RPMI7951 (cell line): ENCODE data around the gene PPARD. TPM values are rescaled to one million over a fixed set of nuclear protein-coding genes. Genes with fewer than 3 reads are reported as not detected.
"Not testable (repeated sequence)": the region's sequence is repeated elsewhere in the genome, so short reads cannot be mapped to it uniquely, and the experiment has no call there.

Source experiments
- DNase-seq: peaks from one replicate; pipeline ENCODE4 v3.0.0-alpha.2; 2012; ENCODE audit warnings: low read depth
- total RNA-seq: library from RNA; depleted of rRNA; stranded (reverse); fragments of >200 nt; shearing (Covaris generic); gene quantifications from 2 replicates; pipeline ENCODE4 v1.2.3, GENCODE V29; 2014

Gene PPARD
- total RNA-seq, 1 experiment from 2014 or later = 9.0 TPM

DNA sequence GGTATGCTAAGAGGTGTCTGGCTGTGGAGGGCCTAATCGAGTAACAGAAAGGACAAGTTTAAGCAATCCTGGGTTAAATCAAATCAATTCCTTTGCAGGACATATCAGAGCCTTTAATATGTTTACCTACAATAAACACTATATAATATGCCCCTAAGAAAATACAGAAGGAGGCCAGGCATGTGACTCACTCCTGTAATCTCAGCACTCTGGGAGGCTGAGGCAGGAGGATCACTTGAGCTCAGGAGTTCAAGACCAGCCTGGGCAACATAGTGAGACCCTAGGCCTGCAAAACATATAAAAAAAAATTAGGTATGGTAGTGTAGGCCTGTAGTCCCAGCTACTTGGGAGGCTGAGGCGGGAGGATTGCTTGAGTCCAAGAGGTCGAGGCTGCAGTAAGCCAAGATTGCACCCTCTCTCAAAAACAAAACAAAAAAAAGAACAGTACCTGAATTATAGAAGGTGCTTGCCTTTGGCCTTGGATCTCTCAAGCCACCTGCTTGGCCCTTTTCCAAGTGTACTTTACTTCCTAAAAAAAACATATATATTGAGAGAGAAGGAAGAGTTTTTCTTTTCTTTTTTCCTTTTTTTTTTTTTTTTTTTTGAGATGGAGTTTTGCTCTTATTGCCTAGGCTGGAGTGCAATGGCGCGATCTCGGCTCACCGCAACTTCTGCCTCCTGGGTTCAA is 96.2 kb downstream of the PPARD start:
- DNase-seq = not testable (repeated sequence)

DNA sequence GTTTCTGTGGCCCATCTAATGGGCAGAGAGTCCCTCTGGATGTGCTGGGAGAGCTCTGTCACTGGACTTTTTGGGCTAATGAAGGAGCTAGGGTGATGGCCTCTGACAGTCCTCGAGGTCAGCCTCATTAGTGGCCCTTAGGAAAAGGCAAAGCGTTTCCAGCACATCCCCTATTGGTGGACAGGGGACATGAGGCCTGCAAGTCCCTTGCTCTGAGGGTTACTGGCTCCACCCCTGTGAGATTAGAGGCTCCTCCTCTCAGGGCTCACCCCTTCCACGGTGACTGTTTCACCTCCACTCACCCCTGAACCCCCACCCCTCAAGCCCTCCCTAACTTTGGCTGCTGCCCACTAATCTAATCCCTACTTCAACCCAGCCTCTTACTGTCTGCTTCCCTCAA is 97.0 kb downstream of the PPARD start:
- no peak for DNase-seq

DNA sequence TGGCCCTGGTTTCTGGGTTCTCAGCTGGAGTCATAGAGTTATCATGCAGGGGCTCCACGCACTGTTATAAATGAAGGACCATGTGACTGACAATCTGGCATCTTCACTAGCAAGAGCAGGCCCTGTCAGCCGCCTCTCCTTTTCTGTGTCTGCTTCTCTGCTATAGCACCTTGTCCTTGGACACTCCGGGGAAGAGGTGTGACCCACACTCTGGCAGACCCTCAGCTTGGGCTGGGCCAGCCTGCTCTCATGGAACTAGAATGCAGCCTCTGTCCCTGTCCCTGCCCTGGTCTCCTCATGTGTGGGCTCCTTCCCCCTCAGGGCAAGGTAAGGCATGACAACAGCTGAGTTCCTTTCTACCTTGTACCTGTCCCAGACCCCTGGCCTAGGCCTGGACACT is 98.8 kb downstream of the PPARD start:
- DNase-seq = no peak

DNA sequence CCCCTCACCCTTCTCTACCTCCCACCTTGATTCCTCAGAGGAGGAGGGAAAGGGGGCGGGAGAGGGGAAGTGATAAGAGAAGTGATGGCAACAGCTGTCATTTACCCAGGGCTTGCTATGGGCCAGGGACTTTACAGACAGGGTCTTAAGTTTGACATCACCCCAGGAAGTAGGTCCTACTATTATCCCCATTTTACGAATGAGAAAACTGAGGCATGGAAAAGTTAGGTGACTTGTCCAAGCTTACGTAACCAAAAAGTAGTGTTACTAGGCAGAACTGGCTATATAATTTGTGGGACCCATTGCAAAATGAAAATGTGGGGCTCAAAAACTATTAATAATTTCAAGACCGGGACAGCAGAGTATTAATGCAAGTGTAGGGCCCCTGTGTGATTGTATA is 99.3 kb downstream of the PPARD start:
- no peak for DNase-seq

DNA sequence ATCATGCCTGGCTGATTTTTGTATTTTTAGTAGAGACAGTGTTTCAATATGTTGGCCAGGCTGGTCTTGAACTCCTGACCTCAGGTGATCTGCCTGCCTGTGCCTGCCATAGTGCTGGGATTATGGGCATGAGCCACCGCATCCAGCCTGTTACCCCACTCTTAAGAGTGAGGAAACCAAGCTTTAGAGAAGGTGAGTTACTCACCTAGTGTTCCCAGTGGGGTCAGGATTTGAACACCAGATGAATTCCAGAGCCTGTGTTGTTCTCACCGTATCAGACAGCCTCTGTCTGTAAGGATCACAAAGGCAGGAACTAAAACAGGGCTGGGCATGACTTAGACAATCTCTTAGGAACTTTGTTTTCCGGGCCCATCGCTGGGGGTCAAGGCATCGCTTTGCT is 100.3 kb downstream of the PPARD start:
- no peak for DNase-seq

DNA sequence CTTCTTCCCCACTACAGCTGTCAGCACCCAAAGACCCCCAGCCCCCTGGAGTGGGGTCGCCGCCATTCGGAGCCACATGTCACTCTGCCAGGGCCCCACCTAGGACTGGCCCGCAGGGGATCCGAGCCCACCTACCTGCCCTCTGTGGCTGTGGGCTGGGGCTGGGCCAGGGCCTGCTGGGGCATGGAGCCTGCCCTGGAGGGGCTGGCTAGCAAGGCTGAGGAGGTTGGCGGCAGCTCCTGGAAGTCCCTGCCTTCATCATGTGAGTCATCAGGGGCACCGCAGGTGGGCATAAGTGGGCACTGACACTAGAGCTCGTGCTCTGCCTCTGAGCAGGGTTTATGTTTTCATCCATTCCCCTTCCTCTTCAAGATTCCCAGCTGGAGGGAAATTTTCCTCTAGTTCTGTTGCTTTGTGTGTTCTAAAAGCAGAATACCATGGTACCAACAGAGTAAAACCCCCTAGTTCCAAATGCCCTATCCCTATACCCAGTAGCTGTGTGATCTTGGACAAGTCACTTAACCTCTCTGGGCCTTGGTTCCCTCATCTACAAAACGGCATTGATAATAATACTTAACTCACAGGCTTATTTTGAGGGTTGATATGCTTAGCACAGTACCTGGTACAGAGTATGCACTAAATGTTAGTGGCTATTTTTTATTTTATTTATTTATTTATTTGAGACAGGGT is 101.1 kb downstream of the PPARD start:
- no peak for DNase-seq

DNA sequence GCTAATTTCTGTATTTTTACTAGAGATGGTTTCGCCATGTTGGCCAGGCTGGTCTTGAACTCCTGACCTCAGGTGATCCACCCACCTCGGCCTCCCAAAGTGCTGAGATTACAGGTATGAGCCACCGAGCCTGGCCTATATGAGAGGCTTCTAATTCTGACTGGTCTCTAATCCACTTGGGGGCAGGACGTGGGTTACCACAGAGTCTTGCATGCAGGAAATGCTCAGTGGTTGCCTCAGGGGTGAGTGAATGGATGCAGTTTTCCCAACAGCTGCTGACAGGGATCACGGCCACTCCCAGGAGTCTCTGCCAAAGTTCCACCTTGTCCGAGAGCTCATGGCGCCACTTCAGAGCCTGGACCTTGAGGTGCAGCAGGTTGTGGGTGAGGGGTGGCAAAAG is 103.3 kb downstream of the PPARD start:
- DNase-seq = peak; percentile 56

DNA sequence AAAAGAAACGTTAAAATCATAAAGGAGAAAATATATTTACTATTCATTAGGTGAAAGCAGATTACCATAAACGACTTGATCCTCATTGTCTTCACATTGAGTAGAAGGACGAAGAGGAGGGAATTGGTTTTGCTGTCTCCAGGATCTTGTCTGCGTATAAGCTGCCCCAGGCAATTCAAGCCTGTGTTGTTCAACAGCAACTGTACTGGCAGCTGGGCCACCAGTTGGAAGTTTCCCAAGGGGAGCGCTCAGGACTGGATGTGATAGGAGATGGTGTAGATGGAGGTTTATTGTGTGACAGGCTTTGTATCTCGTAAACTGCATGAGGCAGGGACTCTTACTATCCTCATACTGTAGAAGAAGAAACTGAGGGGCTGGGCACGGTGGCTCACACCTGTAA is 105.8 kb downstream of the PPARD start:
- DNase-seq = peak; percentile 64

DNA sequence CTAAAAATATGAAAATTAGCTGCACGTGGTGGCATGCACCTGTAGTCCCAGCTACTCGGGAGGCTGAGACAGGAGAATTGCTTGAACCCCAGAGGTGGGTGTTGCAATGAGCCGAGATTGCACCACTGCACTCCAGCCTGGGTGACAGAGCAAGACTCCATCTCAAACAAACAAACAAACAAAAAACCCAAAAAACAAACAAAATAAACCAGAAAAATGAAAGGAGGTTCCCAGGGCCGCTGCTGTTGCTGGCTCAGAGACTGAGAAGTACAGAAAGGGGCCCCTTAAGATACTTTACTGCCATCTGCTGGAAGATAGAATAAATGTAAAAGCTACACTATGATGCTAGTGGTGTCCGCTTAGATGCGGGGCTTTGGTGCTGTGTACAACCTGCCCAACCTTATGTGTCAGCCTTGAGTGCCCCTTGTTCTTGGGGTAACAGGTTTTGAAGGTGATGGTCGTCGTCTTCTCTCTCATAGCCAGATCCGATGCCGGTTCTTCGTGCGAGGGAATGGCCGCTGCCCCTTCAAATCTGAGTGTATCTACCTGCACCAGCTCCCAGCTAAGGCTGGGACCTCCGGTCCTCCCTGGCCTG is 107.0 kb downstream of the PPARD start:
- peak; percentile 72 for DNase-seq

DNA sequence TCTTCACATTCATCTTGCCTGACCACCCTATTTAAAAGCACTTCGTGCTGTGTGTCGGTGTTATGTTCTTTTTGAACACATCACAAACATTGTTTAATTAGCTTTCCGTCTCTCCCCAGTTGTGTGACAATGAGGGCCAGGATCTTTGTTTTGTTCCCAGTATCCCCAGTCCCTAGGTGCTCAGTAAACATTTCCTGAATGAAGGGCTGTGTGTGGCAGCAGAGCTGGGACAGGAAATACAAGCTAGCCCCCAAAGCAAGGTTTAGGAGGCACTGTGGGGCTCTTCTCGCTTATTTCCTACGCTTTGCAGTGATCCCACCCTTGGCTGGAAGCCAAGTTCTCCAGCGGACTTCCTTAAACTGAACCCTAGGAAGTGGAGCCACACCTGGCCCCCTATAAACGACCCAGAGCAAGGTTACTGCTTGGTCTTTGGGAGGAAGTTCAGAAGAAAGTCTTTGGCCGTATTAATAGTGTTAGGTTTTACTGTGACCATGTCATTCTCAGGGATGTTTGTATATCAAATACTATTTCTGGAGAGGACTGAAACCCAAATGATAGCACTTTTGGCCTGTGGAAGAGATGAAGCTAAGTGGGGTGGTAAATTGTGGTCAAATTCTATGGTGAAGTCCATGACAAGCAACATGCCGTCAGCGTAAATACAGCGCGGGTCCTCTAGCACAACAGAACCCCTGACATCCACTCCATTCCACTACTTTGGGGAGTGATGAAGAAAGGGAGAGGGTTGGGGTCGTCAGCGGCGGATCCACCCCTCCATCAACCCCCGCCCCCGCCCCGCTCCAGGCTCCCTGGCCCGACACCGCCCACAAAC is 109.2 kb downstream of the PPARD start:
- DNase-seq = no peak

DNA sequence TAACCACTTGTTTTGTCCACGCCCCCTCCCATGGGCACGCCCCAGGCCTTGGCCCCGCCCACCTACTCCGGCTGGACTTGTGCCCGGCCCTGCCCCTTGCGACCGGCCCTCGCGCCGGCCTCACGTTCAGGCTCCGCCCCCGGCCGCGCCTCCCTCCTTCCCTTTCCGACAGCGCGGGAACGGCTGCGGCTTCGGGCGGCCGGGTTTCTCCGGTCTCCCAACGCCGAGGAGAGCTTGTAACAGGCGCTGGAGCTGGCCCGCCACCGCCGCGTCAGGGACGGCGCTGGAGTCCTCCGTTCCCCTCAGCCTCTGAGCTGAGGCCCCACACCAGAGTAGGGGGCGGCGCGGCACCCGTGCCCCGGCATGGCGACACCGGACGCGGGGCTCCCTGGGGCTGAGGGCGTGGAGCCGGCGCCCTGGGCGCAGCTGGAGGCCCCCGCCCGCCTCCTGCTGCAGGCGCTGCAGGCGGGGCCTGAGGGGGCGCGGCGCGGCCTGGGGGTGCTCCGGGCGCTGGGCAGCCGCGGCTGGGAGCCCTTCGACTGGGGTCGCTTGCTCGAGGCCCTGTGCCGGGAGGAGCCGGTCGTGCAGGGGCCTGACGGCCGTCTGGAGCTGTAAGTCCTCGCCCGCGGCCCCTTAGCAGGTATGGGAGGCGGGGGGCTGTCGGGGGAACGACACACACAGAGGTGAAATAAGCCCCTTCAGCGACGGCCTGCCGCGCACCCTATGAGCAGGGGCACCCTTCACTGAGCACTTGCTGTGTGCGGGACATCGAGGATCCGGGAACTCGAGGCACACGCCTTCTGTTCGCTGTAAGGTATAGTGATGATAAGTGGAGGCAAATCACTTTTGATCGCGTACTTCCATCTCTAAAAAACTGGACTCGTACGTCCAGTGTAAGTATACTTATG is 110.1 kb downstream of the PPARD start, which contains the start of gene FANCE:
TSS of gene FANCE (plus strand) at position 156 of the 908 bp plus-strand sequence. CDS start at position 364, 208 bp downstream.
- peak; percentile 86 for DNase-seq

DNA sequence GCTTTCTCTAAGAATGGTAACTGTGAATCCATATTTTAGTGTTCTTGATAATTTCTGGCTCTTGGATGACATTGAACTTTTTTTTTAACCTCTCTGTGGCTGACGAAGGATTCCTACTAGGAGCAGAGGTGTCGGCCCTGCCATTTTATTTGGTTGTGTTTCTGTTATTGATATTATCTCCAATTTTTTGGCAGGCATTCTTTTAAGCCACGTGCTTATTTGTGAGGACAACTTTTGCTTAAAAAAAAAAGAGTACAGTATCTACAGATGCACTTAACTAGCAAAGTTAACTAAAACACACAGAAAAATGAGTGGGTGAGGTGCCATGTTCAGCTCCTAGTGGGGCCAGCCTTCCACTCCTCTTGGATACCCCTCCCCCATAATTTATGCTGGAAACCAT is 110.9 kb downstream of the PPARD start:
- no peak for DNase-seq

DNA sequence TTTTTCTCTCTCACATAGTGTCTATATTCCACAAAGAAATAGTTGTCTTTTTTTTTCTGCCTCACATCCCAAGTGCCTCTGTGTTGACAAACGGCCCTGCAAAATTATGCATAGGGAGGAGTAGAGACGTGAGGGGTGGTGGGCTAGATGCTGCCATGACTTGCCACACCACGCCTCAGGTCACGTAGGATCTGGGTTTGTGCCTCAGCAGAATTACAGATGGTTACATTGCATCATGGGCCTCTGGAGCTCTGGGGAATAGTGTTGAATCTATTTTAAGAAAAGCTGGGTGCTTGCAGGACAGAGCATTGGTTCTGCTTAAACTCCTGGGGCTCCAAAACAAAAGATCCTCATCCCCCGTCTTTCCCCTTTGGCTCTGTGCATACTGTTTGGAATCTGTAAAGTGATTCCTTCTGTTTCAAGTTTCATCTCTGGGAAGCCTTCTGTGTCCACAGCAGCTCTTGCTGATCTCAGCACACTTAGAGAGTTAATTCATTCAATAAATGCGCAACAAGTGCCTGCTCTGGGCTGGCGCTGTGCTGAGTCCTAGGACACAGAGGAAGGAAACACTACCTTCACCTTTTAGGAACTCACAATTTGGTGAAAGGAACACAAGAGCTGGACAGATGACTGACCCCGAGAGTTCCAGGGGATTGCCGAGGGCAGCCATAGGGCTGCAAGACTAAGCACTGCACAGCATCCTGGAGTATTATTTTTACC is 112.2 kb downstream of the PPARD start:
- no peak for DNase-seq

DNA sequence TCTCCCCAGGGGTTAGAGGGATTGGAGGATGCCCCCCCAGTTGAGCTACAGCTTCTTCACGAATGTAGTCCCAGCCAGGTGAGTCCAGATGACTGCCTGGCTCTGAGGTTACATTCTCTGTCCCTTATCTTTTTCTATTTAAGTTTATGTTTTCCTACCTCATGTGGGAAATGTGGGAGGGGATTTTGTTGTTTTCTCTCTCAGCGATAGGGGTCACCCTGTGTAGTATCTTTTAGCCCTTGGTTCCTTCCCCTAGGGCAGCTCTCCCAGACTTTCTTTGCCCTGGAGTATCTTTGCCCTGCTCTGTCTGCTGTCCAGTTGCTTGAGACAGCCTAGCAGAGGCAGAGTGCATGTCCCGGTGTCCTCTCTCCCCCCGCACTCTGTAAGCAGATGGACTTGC is 115.5 kb downstream of the PPARD start:
- DNase-seq = no peak

DNA sequence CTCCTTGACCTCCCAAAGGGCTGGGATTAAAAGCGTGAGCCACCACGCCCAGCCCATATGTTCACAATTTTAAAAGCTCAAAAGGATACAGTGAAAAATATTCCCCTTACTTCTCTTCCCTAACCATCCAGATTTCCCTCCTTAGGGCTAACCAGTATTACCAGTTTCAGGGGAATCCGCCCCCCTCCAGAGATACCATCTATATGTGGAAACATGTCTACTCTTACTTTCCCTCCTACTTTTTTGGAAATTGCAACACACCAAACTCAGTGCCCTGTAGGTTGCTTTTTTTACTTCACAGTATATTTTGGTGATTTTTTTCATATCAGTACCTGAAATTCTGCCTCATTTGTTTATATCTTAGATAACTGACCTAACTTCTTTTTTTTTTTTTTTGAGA is 118.9 kb downstream of the PPARD start:
- DNase-seq = no peak

DNA sequence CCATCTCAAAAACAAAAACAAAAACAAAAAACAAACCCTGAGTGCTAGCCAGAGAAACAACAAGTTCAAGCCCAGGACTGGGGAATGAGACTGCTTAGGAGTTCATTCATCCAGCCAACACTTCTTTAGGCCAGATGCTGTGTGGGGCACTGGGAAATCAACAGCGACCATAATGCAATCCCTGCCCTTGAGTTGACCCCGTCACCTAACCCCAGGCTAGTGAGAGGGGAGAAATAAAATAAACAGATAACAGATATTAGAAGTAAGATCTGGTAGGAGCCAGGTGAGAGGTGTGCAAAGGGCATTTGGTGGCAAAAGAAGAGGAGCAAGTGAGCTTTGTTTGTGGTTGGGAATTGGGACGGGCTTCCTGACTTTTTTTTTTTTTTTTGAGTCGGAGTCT is 120.9 kb downstream of the PPARD start:
- DNase-seq = no peak

DNA sequence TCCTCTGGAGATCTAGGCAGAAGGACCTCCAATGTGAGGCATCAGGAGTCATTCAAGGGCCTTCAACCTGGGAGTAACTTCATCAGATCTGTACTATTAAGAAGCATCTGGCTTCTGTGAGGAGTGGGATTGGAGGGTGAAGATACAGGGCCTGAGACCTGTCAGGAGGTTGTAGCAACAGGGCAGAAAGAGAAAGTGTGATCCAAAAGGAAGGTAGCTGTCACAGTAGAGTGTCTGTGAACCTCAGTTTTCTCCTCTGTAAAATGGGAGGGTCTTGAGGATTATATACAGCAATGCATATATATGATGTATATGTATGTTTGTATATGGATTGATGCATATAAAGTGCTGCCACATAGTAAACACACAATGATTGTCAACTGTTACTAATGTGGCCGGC is 123.3 kb downstream of the PPARD start:
- no peak for DNase-seq

DNA sequence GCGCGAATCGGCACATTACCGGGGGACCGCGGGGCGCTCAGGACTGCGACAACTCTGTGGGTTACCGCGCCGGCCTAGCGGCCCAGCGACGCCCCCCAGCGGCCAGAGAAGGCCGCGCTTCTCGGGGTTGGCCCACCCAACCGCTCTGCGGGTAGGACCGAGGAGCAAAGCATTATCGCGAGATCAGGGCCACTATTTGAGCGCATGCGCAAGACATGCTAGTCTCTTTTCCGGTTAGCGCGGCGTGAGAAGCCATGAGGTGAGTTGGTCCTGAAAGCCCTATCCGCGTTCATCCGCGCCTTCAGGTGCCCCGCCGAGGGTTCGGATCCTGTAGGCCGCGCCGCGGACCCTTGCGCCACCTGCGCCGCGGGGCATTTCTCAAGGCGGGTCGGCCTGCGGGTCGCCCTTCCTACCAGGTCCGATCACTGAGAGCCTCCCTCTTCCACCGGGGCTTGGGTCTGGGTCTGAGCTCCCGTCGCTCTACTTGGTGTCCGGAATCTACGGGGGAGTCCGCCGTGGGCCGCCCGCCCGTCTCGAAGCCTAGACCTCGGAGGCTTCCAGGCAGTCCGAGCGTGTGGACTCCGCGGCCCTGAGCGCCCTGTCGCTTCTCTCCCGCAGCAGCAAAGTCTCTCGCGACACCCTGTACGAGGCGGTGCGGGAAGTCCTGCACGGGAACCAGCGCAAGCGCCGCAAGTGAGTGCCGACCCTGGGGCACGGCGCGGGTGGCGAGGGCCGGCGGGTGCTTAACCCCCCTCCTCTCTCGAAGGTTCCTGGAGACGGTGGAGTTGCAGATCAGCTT is 126.0 kb downstream of the PPARD start, which contains the start of gene RPL10A:
TSS of gene RPL10A (plus strand) at position 221 of the 799 bp plus-strand sequence. CDS start at position 255, 34 bp downstream.
- peak; percentile 94 for DNase-seq

DNA sequence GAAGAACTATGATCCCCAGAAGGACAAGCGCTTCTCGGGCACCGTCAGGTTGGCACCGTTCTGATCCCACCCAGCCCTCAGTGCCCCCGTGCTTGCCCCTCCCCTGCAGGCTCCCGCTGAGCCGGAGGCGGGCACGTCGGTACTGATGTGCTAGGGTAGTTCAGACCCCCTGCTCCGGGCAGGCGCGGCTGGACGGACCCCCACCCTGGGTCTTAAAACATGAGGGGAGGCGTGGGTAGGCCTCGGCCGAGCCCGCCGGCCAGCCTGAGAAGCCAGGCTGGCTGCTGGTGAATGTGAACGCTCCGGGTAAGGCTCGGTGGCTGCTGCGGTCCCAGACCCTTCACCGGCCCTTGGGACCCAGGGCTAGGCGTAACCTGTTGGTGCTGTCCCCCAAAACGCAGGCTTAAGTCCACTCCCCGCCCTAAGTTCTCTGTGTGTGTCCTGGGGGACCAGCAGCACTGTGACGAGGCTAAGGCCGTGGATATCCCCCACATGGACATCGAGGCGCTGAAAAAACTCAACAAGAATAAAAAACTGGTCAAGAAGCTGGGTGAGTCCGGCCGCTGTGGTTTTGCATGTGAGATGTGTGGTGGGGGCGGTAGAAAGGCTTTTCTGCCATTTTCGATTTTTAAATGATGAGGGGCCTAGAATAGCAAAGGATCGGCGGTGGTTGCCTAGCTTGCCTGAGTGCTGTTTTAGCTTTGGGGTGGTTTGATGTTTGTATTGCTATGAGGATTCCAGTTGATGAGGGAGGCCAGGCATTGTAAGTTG is 126.8 kb downstream of the PPARD start:
- no peak for DNase-seq
